Measurements from ENCODE around the gene PTPRE.
A peak's percentile ranks its signal among the peaks of the same experiment; 100 is the strongest.

PTPRE gene

GRCh38 chr10:128007056-128007455 lies 100.2 kb downstream of the PTPRE start:
- DNase-seq, result no peak

GRCh38 chr10:128007971-128008370 lies 101.1 kb downstream of the PTPRE start:
- DNase-seq, result no peak

- DNase-seq, result no peak
These were observed 101.8 kb downstream of the PTPRE start for GRCh38 chr10:128008521-128009250.

GRCh38 chr10:128009372-128010126 lies 102.6 kb downstream of the PTPRE start:
- DNase-seq, result no peak

GRCh38 chr10:128011059-128011979 lies 104.4 kb downstream of the PTPRE start:
- DNase-seq, result peak; percentile 84

GRCh38 chr10:128013626-128014025 lies 106.7 kb downstream of the PTPRE start:
- no peak for DNase-seq

- DNase-seq, result no peak
These were observed 107.3 kb downstream of the PTPRE start for GRCh38 chr10:128014236-128014635.

GRCh38 chr10:128016423-128017060 lies 109.6 kb downstream of the PTPRE start:
- DNase-seq, result no peak

GRCh38 chr10:128017822-128018221 lies 110.9 kb downstream of the PTPRE start:
- DNase-seq, result no peak

GRCh38 chr10:128018236-128018635 lies 111.3 kb downstream of the PTPRE start:
- DNase-seq, result peak; percentile 81

- DNase-seq, result no peak
These were observed 111.8 kb downstream of the PTPRE start for GRCh38 chr10:128018691-128019090.

GRCh38 chr10:128022261-128023196 lies 115.6 kb downstream of the PTPRE start:
- no peak for DNase-seq

- no peak for DNase-seq
These were observed 117.5 kb downstream of the PTPRE start for GRCh38 chr10:128024426-128024825.

GRCh38 chr10:128025437-128025836 lies 118.5 kb downstream of the PTPRE start:
- no peak for DNase-seq

- DNase-seq, result no peak
These were observed 119.0 kb downstream of the PTPRE start for GRCh38 chr10:128025951-128026350.

- DNase-seq, result no peak
These were observed 119.9 kb downstream of the PTPRE start for GRCh38 chr10:128026615-128027300.

GRCh38 chr10:128027306-128027705 lies 120.4 kb downstream of the PTPRE start:
- DNase-seq, result no peak

GRCh38 chr10:128027822-128028507 lies 121.1 kb downstream of the PTPRE start:
- no peak for DNase-seq

- DNase-seq, result no peak
These were observed 121.8 kb downstream of the PTPRE start for GRCh38 chr10:128028508-128029289.

GRCh38 chr10:128029290-128029651 lies 122.4 kb downstream of the PTPRE start:
- no peak for DNase-seq
